Measurements from ENCODE around the gene PARP8.

The PARP8 gene

DNA sequence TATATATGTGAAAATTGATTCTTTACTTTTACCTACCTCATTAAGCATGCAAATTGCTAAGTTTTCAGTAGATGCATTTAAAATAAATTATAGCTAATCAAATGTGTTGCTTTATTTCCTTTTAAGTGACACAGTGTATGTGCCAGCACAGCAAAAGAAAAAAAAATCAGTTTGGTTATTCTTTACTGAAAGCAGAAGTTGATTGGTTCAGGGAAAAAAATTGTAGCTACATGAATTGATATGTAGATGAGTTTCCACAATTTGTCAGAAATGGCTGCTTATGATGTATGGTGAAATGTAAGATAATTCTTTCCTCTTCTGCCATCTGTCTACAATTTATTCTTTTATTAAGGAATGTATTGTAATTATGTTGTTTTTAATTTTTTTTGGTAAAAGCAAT lies 57.8 kb downstream of the PARP8 start:
- in situ Hi-C loops (cut with MboI; ENCODE audit: low sequenced_read_pairs): no loop called here

DNA sequence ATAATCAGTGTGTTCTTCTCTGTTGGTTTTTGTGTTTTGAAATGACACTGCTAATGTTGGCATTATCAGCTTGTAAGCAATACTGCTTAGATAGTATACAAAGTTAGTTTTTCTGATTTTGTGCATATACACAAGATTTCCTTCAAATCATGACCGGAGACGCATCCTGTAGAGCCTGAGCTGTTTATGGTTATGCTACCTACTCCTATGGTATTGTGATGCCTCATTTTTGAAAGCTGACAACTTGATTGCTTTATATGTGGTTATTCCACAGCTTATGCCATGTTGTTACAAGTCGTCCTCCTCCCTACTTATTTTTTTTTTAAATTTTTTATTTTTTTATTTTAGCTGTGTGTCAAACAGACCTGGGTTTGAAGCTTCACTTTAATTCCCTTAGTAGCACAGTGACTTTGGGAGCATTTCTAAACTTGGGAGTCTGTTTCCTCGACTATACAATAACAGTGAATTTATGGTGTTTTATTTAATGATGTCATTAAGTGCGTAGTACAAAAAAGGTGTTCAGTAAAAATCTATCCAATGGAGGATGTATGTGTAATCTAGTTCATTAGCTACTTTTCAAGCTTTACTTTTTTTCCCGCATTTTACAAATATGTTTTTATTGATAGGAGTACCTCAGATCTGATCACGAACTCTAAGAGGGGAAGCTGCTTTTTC lies 59.5 kb downstream of the PARP8 start:
- in situ Hi-C loops (cut with MboI; ENCODE audit: low sequenced_read_pairs): no loop called here

DNA sequence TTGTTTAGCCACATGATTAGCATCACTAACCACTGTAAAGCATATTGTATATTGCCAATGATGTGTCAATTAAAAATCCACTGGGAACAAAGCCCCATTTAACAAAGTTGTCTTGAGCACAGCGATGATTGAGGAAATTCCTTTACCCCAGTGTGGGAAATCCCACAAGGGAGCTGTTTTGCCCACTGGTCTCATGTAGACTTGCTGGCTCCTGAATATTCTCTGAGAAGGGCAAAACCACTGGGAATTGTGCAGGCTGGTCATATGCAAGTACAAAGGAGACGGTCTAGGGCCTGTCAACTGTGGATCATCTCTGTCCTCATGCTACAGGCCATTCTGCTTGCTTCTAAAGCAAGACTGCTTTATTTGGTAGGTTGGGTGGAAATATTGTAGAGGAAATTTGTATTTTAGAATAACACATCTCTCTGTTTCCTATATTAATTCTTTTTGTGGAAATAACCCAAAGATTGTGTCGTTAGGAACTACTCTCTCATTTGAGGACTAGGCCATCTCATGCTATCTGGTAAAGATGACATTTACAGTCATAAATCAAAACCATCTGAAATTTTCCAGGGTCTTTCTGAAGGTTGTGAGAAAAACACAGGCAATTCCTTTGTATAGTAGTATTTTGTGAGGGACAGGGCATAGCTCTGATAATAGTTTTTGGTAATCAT lies 60.2 kb downstream of the PARP8 start:
- in situ Hi-C loops (cut with MboI; ENCODE audit: low sequenced_read_pairs): no loop called here

DNA sequence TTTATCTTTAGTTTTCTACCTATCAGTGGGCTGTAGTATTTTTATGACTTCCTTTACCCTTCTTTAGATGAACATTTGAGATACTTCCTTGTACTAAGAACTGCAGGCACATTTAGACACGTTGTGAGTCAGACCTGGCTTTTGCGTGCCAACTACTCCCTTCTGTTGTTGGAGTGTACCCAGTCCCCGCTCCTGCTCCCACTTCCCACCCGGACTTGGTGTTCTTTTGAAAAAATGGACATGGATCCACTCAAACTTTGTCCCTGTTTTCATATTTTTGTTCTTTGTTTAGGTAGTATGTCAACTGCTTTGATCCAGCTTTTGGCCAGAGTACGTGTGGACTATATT lies 60.7 kb downstream of the PARP8 start:
- in situ Hi-C loops (cut with MboI; ENCODE audit: low sequenced_read_pairs): no loop called here

DNA sequence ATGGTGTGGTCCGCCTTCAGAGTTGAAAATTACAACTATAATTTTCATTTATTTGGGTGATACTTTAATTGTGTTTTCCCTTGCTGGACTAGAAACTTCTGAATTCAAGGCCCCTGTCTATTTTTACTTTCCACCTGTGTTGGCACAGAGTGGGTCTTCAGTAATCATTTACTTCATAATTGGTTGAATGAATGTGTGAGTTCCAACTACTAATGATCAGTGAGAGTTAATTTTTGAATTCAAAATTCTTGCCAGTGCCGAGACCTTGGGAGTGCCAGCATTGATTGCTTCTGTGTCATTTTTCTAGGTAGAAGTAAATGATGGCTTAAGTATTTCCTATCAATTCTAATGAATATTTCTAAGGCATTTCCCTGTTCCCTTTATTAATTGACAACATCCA lies 61.4 kb downstream of the PARP8 start:
- in situ Hi-C loops (cut with MboI; ENCODE audit: low sequenced_read_pairs): no loop called here

DNA sequence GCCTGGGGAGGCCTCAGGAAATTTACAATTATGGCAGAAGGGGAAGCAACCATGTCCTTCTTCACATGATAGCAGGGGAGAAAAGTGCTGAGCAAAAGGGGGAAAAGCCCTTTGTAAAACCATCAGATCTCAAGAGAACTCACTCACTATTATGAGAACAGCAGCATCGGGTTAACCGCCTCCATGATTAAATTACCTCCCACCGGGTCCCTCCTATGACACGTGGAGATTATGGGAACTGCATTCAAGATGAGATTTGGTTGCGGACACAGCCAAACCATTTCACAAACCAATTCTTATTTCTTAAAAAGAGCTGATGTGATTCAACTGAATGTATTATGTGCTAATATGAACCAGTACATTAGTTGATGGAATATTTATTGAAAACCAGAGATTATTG lies 63.9 kb downstream of the PARP8 start:
- in situ Hi-C loops (cut with MboI; ENCODE audit: low sequenced_read_pairs): no loop called here

DNA sequence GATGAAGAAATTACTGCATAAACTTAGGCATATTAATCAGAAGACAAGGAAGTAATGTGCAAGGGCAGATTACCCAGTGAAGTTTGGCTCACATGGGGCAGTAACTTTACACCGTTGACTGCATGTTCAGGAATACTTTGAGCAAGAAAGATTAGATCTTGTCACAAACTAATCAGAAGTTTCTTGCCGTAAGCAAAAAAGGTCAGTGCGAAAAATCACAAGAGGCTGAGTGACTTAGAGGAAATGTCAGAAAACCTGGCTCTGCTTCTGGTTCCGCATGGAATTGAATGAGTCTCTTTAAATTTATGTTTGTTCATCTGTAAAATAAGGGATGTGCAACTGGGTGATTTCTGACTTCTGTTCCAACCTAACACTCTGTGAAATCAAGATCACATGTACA lies 64.4 kb downstream of the PARP8 start:
- in situ Hi-C loops (cut with MboI; ENCODE audit: low sequenced_read_pairs): no loop called here

DNA sequence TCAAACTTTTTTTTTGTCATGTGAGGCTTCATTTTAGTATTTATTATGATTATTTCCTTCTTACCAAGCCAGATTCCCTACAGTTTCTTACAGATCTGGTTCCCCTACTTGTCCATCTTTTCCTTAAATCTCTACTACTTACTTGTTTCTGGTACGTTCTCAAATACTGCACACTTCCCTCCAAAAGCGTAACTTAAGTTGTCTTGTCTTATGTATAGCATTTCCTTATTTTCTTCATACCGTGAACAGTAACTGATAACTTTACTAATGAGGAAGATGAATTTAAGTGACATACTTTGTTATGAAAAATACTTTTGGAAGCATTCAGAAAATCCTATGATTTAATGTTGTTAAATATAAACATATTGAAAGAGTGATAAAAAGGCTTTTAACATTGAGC lies 67.3 kb downstream of the PARP8 start:
- in situ Hi-C loops (cut with MboI; ENCODE audit: low sequenced_read_pairs): no loop called here

DNA sequence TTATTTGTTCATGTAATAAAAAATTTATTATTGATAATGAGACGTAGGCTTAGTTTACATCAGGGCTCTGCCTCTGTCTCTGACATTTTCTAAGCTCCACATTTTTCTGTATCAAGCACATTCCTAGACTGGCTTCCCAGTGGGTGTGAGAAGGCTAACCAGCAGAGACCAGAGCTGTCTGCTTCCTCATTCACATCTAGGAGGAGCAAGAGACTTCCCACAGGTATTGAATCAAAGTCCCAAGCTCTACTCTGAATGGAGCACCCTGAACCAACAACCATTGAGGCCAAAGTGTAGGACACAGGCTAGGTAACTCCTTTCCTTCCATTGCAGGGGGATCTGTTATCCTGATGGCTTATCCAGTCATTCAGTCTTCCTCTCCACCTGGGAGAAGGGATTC lies 72.4 kb downstream of the PARP8 start:
- in situ Hi-C loops (cut with MboI; ENCODE audit: low sequenced_read_pairs): no loop called here

DNA sequence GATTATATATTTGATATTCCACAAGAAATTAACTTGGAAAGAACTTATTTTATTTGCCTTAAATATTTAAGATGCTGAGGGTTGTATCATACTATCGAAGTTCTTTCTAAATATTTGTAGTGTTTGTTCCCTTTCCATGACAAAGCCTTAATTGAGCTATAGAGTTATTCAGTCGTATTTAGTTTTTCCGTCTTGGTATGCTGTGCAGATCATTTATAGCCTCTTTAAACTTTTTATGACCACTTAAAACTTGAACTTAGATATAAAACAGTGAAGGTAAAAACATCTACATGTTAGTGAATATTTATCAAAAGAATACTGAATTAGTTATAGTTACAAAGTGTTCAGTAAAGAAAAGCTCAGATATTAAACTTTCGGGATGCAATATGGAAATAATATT lies 74.4 kb downstream of the PARP8 start:
- in situ Hi-C loops (cut with MboI; ENCODE audit: low sequenced_read_pairs): no loop called here

DNA sequence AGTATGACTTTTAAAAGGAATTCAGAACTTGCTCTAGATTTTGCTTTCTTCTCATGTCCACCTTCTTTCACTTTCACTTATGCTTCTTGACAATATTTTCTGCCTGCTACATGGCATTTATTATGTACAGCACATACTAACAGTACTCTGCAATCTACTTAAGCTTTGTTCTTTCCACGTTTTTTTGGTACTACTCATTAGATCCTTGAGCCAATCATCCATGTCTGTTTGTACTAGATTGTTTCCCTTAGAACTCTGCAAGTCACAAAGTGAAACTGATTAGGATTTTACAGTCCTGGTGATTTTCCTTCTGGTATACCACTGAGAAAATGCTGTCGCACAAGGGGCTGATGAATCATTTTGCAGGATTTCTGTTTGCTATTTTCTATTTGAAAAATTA lies 78.3 kb downstream of the PARP8 start:
- in situ Hi-C loops (cut with MboI; ENCODE audit: low sequenced_read_pairs): no loop called here

DNA sequence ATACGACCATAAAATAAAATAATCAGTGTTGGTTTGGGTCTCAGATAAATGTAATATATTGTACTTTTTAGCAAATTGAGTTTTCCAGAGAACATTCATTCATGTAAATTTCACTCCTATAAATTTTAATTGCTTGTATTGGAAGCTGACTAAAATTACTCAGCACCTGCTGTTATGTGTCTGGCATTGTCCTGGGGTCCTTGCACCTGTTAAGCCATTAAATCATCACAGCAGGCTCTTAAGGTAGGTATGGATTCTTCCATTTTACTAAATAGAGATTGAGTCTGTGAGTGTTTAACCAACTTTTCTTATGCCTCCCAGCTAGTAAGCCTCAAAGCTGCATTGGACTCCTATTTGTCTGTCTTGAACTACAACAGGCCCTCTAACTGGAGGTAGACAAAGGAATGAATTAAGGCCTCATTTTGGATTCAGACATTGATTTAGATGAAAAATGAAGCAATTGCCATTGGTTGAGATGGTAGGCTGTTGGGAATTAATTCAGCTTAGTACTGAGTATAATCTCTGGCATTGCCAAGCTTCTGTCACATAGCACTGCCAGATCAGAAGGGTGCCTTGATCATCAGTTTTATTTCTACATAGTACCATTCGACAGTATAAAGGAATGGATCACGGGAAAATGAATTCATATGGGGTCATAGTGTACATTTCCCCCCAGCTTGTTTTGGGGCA lies 78.9 kb downstream of the PARP8 start:
- in situ Hi-C loops (cut with MboI; ENCODE audit: low sequenced_read_pairs): no loop called here

DNA sequence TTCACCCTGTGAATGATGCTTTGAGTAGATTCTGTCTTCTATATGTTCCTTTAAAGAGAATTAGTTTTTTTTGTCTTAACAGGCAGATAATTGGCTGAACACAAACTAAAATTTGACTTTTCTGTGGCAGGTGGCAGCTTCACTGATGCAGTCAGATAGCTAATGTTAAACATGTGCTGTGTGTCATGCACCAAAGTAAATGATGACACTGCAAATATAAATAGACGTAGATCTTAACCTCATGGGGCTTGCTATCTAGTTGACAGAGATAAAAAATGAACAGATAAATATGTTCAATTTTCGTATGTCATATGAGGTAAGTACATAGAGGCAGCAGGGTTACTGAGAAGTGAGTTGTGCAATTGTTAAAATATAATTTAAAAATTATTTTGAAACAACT lies 82.7 kb downstream of the PARP8 start:
- in situ Hi-C loops (cut with MboI; ENCODE audit: low sequenced_read_pairs): no loop called here

DNA sequence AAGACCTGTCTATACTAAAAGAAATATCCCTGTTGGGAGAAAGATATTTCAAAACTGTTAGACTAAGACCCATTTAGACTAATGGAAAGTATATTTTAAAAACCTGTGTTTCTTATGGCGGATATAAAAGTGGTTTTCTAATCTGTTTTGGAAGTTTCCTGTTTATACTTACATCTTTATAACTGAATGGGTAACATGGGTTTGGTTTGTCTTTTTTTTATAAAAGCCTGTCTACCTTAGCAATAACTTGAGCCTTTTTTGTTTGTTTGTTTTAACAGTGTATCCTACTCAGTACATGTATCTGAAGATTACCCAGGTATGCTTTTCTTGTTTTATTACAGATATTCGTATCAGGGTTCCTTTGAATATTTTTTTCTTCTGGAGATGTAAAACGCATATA lies 83.4 kb downstream of the PARP8 start:
- in situ Hi-C loops (cut with MboI; ENCODE audit: low sequenced_read_pairs): no loop called here

DNA sequence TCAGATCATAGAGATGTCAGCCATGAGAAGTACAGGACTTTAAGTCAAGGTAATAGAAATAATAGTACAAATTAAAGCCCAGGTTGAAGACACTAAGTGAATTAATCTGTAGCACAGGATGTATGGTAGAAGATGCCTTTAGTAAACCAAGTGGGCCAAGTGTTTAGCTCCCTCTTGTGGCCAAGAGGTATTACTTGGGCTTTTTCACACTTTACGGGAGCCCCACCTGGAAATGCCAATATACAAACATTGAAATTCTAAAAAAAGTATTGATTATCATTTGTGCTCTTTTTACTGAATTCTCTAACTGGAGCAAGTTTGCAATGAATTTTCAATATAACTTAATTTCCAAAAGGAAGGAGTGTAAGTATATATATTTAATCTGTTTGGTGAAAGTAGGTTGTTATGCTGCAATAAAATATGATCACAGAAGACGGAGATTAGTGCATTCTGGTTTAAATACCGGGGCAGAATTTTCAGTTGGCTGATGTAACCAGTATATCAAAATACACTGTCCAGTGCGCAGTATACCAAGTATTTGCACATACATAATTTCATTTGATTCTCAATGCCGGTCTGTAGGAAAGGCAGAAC lies 84.7 kb downstream of the PARP8 start:
- in situ Hi-C loops (cut with MboI; ENCODE audit: low sequenced_read_pairs): no loop called here

DNA sequence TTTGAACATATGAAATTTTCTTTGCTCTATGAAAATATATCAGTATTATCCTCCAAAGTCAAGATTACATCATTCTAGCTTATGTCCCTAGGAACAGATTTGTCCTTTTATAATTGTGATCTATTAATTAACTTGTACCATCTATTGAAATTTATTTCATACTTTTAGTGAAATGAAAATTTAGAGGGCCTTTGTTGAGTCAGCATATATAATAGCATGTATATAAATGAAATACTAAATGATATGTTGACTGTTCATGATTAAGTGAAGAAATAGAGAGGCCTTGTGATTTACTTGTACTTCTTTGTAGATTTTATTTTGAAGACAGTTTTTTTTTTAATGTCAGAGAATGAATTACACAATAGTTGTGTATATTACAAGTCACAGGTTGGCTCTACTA lies 86.4 kb downstream of the PARP8 start:
- in situ Hi-C loops (cut with MboI; ENCODE audit: low sequenced_read_pairs): no loop called here

DNA sequence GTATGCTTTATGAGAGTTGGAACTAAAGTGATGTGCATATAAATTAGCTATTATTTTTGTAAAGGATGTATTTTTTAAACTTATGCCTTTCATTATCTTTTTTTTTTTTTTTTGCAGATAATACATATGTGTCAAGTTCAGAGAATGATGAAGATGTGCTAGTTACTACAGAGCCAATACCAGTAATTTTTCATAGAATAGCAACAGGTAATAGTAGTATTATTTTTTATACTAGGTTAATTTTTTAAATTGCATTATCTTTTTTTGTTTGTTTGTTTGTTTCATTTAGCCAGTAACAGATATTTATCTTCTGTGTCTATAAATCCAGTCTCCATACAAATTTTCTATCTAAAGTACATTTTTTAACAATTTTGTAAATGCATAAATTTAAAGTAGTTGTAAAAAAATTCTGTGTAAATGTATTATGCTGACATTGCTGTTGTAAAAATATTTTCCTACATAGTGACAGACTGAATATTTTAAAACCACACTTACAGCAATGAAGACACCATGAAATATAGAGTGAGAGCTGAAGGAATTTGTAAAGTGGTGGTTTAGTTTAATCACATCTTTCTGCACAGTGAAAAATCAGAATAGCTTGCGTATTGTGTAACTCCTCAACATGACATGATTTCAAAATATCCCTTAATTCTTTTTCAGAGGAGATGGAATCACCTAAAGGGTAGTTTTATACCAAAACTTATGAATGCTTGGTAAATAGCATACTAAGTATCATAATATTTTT lies 93.3 kb downstream of the PARP8 start:
- in situ Hi-C loops (cut with MboI; ENCODE audit: low sequenced_read_pairs): no loop called here

DNA sequence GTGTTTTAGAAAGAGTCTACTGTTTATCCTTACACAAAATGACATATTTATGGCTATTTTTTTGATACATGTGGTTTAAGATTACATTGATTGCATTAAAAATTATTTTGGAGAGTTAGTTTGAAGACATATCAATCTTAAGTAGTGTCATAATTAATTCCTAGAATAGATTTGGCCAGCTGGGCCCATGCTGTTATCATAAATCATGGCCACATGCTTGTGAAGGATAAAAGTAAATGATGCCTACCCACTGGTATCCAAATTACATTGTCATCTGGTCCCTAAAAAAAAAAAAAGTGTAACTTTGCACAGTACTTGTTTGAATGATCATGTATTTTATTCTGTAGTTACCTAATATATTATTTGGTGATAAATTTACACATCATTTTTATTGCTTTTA lies 96.9 kb downstream of the PARP8 start:
- in situ Hi-C loops (cut with MboI; ENCODE audit: low sequenced_read_pairs): no loop called here

DNA sequence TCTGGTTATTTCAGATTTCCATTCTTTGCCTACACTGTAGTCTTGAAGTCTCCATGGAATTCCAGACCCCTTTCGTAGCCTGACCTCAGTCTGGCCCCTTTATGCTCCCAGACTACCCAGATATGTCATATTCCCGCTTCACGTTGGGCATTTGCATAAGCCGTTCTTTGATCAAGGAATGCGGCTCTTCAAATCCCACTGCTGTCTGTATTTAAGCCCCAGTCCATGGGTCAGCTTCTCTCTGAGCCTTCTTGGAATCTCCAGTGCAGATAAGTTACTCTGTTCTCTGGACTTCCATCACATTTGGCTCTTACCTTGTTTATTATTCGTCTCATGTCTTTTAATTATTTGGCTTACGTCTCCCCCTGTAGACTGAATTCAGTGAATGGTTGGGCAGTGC lies 97.4 kb downstream of the PARP8 start:
- in situ Hi-C loops (cut with MboI; ENCODE audit: low sequenced_read_pairs): no loop called here

DNA sequence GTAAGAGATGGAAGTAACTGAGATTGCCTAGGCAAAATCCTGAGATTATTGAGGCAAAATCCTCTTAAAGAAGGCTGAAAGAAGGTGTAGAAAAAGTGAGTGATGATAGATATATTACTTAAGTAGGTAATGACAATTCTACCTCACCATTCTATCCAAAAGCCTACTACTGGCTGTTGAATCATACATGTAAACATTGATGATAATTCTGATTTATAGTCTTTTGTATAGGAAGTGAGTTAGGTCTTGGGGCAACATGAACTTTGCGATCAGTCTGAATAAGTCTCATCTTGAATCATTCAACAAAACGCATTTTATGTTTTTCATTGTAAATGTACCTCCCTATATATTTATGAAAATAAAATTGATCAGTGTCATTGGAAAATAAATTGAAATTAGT lies 99.6 kb downstream of the PARP8 start:
- in situ Hi-C loops (cut with MboI; ENCODE audit: low sequenced_read_pairs): no loop called here

DNA sequence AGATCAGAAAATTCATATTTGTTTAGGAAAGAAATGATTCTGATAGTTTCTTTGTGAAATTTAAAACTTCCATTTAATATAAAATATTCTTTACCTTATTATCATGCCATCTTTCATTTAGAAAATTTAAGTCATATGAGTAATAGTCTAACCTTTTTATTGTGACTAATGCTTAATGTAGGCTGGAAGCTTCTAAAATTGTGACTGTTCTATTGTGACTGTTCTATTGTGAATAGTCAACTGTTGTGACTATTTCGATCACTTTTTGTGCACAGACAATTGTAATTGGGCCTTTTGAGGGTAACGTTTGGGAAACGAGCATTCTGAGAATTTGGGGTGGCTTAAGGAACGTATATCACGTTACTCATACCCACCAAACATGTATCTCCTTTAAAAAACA lies 100.0 kb downstream of the PARP8 start:
- in situ Hi-C loops (cut with MboI; ENCODE audit: low sequenced_read_pairs): no loop called here

All from HL-60/S4 treated with retinoic acid at 250 ng/mL for 4 days and 3 days (cell line).